HepG2 (cell line): ENCODE measurements around the gene TREM1. TPM values are rescaled to one million over a fixed set of nuclear protein-coding genes. Genes with fewer than 3 reads are reported as not detected.

Experiments used
- ATAC-seq: fragments of 200-7000 bp; cut with Tn5 transposase; 3 replicates; pipeline ENCODE4 v1.9.1; 2020; ENCODE audit warnings: mild to moderate bottlenecking, moderate library complexity
- BruUV-seq: library from RNA; stranded (reverse); fragments of 400-500 nt; replicated peaks from 2 replicates; lab custom pipeline; 2021; lab: Mats Ljungman, UMichigan
- CTCF ChIA-PET: fragments of 300-600 bp; formaldehyde crosslinking; extraction: SDS; loops from one replicate; lab custom pipeline; 2021; ENCODE audit warnings: low total read pairs, inconsistent platforms, low intra/inter-chr PET ratio; lab: Yijun Ruan, JAX
- POLR2A ChIA-PET: fragments of 350-600 bp; sonication (Branson Sonifier 250); formaldehyde crosslinking; loops from one replicate; lab custom pipeline; 2020; ENCODE audit warnings: antibody characterized with exemption, inconsistent platforms; lab: Yijun Ruan, JAX
- DNase-seq: peaks from one replicate; pipeline ENCODE4 v3.0.0-alpha.2; 2015; ENCODE audit warnings: low spot score
- FAIRE-seq: peaks from 3 replicates; lab custom pipeline; 2011; peaks lifted over from hg19 to GRCh38; lab: Jason Lieb, UNC
- H2AFZ ChIP-seq: one replicate; pipeline ENCODE4 v1.6.1; 2011; ENCODE audit warnings: low read length, inconsistent platforms
- H3K27ac ChIP-seq: fragments of 300-600 bp; 3 replicates; pipeline ENCODE4 v1.8.0; 2011; ENCODE audit warnings: mixed run types, mild to moderate bottlenecking, mixed read lengths, low read length, inconsistent platforms; ENCODE audit not compliant: insufficient read depth; ENCODE audit errors: extremely low read length
- H3K27me3 ChIP-seq, 2 experiments: fragments of 200-600 bp in 1 of 2; 2 replicates in 1 of 2; 3 replicates in 1 of 2; pipeline versions ENCODE4 v1.6.0 to v1.8.0; 2011; ENCODE audit warnings: low read length in 2 of 2, mild to moderate bottlenecking in 2 of 2, moderate library complexity in 2 of 2, inconsistent platforms in 1 of 2; ENCODE audit not compliant: insufficient read depth in 2 of 2, control insufficient read depth in 1 of 2
- H3K36me3 ChIP-seq, 2 experiments: fragments of 200-600 bp in 1 of 2; replicated peaks in 1 of 2; 2 replicates in 1 of 2; 3 replicates in 1 of 2; pipeline versions ENCODE4 v1.5.1 to v1.8.0; 2011; ENCODE audit warnings: low read length in 2 of 2, inconsistent platforms in 1 of 2; ENCODE audit not compliant: insufficient read depth in 2 of 2, control insufficient read depth in 1 of 2
- H3K4me1 ChIP-seq: 2 replicates; pipeline ENCODE4 v1.5.1; 2012; ENCODE audit warnings: low read length, inconsistent platforms; ENCODE audit not compliant: insufficient read depth
- H3K4me2 ChIP-seq: 2 replicates; pipeline ENCODE4 v1.6.0; 2011; ENCODE audit warnings: low read depth, low read length, inconsistent platforms
- H3K4me3 ChIP-seq, 3 experiments: fragments of 200-600 bp in 1 of 3; sonication (generic), shearing (Covaris generic) in 1 of 3; replicated peaks in 1 of 3; 2 replicates each; pipeline ENCODE4 v1.5.1; 2011 to 2016; ENCODE audit warnings: low read length in 3 of 3, inconsistent platforms in 2 of 3, low read depth in 2 of 3, mild to moderate bottlenecking in 2 of 3, control low read depth in 1 of 3, mixed read lengths in 1 of 3; ENCODE audit not compliant: insufficient read depth in 1 of 3
- H3K79me2 ChIP-seq: one replicate; pipeline ENCODE4 v1.6.1; 2011; ENCODE audit warnings: low read length, inconsistent platforms; ENCODE audit not compliant: insufficient read depth
- H3K9ac ChIP-seq: 2 replicates; pipeline ENCODE4 v1.6.0; 2011; ENCODE audit warnings: mild to moderate bottlenecking, low read depth, low read length, inconsistent platforms; ENCODE audit not compliant: insufficient read depth
- H3K9me3 ChIP-seq: 2 replicates; pipeline ENCODE4 v1.5.1; 2012; ENCODE audit warnings: mild to moderate bottlenecking, low read length
- H4K20me1 ChIP-seq: 2 replicates; pipeline ENCODE4 v1.6.0; 2011; ENCODE audit warnings: inconsistent platforms, mild to moderate bottlenecking, low read length, moderate library complexity; ENCODE audit not compliant: insufficient read depth
- ARHGAP35 ChIP-seq: sonication (generic); formaldehyde crosslinking; IDR thresholded peaks from 2 replicates; pipeline ENCODE4 v1.9.0; 2022; ENCODE audit warnings: mild to moderate bottlenecking, inconsistent platforms, moderate library complexity, missing genetic modification reagents, borderline replicate concordance
- BRF2 ChIP-seq: sonication (generic); formaldehyde crosslinking; IDR thresholded peaks from 2 replicates; pipeline ENCODE4 v1.8.1; 2022; ENCODE audit warnings: mild to moderate bottlenecking, missing genetic modification reagents
- HOXA5 ChIP-seq: sonication (generic); formaldehyde crosslinking; IDR thresholded peaks from 2 replicates; pipeline ENCODE4 v1.4.0; 2020; ENCODE audit warnings: missing genetic modification reagents
- HOXA7 ChIP-seq: sonication (generic); formaldehyde crosslinking; IDR thresholded peaks from 2 replicates; pipeline ENCODE4 v1.8.1; 2022; ENCODE audit warnings: mild to moderate bottlenecking, missing genetic modification reagents, moderate library complexity
- MAFG ChIP-seq: sonication (generic); formaldehyde crosslinking; IDR thresholded peaks from 2 replicates; pipeline ENCODE4 v1.5.1; 2020; ENCODE audit warnings: mild to moderate bottlenecking, missing genetic modification reagents
- NFIC ChIP-seq: IDR thresholded peaks from 2 replicates; pipeline ENCODE4 v1.6.1; 2012; ENCODE audit warnings: mild to moderate bottlenecking, low read length, inconsistent platforms
- PBX3 ChIP-seq: sonication (generic); formaldehyde crosslinking; IDR thresholded peaks from 2 replicates; pipeline ENCODE4 v1.8.1; 2023; ENCODE audit warnings: missing genetic modification reagents, inconsistent platforms, borderline replicate concordance
- SIN3A ChIP-seq: IDR thresholded peaks from 2 replicates; pipeline ENCODE4 v1.6.1; 2011; ENCODE audit warnings: low read depth, mild to moderate bottlenecking, control low read depth, low read length, borderline replicate concordance
- TIGD3 ChIP-seq: sonication (generic); formaldehyde crosslinking; IDR thresholded peaks from 2 replicates; pipeline ENCODE4 v1.5.1; 2020; ENCODE audit warnings: mild to moderate bottlenecking, missing genetic modification reagents, borderline replicate concordance
- ZMYM4 ChIP-seq: sonication (generic); formaldehyde crosslinking; IDR thresholded peaks from 2 replicates; pipeline ENCODE4 v1.8.1; 2023; ENCODE audit warnings: mild to moderate bottlenecking, missing genetic modification reagents
- ZNF282 ChIP-seq: fragments of 450-650 bp; IDR thresholded peaks from 2 replicates; pipeline ENCODE4 v1.6.1; 2018; ENCODE audit not compliant: partially characterized antibody
- ZNF382 ChIP-seq: sonication (generic); formaldehyde crosslinking; IDR thresholded peaks from 2 replicates; pipeline ENCODE4 v1.5.0; 2020; ENCODE audit warnings: missing genetic modification reagents, mild to moderate bottlenecking, borderline replicate concordance
- ZNF597 ChIP-seq: sonication (generic); formaldehyde crosslinking; IDR thresholded peaks from 2 replicates; pipeline ENCODE4 v1.5.0; 2020; ENCODE audit warnings: missing genetic modification reagents
- ZNF761 ChIP-seq: sonication (generic); formaldehyde crosslinking; conservative IDR thresholded peaks from 2 replicates; pipeline ENCODE4 v1.4.0; 2020; ENCODE audit warnings: mild to moderate bottlenecking, missing genetic modification reagents
- ZSCAN31 ChIP-seq: sonication (generic); formaldehyde crosslinking; IDR thresholded peaks from 2 replicates; pipeline ENCODE4 v1.5.0; 2020; ENCODE audit warnings: low read depth, mild to moderate bottlenecking, missing genetic modification reagents
- WGBS: methylation state at CpG from one replicate; pipeline ENCODE4 v1.1.6; 2017; ENCODE audit warnings: low lambda C conversion rate; 5-methylcytosine and 5-hydroxymethylcytosine counted together
- in situ Hi-C: cut with HindIII; loops from 2 replicates; pipeline ENCODE4 v1.10.0; 2017; ENCODE audit warnings: low pct_unique_long_range_greater_than_20kb; ENCODE audit not compliant: extremely low pct_ligation_motif_present
- intact Hi-C: fragments of 100-400 bp; cut with micrococcal nuclease; formaldehyde crosslinking; loops from one replicate; pipeline ENCODE4 v1.10.0; 2022; ENCODE audit not compliant: unreplicated experiment
- polyA plus RNA-seq, 8 experiments: library from polyadenylated mRNA; depleted of rRNA in 3 of 8; stranded (reverse) in 7 of 8; unstranded in 1 of 8; fragments of >200 nt; fragmentation: Illumina TruSeq in 4 of 8; extraction: Trizol in 4 of 8; gene quantifications; 2 replicates each; pipeline versions ENCODE4 v1.2.1 to v1.2.3, GENCODE V29; 2011 to 2016; ENCODE audit warnings: low read depth in 4 of 8, missing spikeins in 1 of 8, mixed read lengths in 1 of 8; ENCODE audit not compliant: insufficient read depth in 1 of 8
- total RNA-seq, 5 experiments: library from RNA; depleted of rRNA; stranded (reverse); fragments of >200 nt; fragmentation: Illumina TruSeq; extraction: Trizol; gene quantifications; 2 replicates each; pipeline ENCODE4 v1.2.3, GENCODE V29; 2016; ENCODE audit warnings: low read depth in 1 of 5
- TF ChIP-seq, protein P1 (sequence below): sonication (generic); formaldehyde crosslinking; conservative IDR thresholded peaks from 2 replicates; pipeline ENCODE4 v1.4.0; 2020; ENCODE audit warnings: missing genetic modification reagents

The TREM1 gene
- total and polyA plus RNA-seq, 2 of the 13 experiments (the other 11 are each of a cell fraction or from before 2014, with no cell fraction given): 0.49 TPM; not detected in 1

- Histone ChIP-seq H4K20me1 (no peaks in the 10 kb centered on the region), H3K4me2 (no peak overlapping the region), H3K27me3 (peaks cover 0 to 34% of the 10 kb centered on the region in 2 experiments; a peak in 4 of 5 replicates), H3K27ac (no peak overlapping the region), H3K4me3 (no peak overlapping the region), H3K9ac (no peak overlapping the region), H3K36me3 (no peaks in the 10 kb centered on the region), H3K9me3 (no peaks in the 10 kb centered on the region), H2AFZ (no peak overlapping the region), H3K4me1 (peaks cover 23% of the 10 kb centered on the region), H3K79me2 (no peaks in the 10 kb centered on the region)
- POLR2A ChIA-PET: no interaction called here
- DNase-seq (no peak), ATAC-seq (no peak), FAIRE-seq (no peak)
- CTCF ChIA-PET: no interaction called here
- WGBS: 0% methylated on average over 2 of the region's 2 CpGs
- intact Hi-C loops: loop anchor here (5.0 kb wide), 1 partner anchor 223 kb away; no protein-coding TSS in a partner anchor
- in situ Hi-C loops: no loop called here
- BruUV-seq: no TSS peak
- TF ChIP-seq HOXA5 (no peak), ZSCAN31 (no peak), ZNF761 (CRISPR knock-in tag) (no peak), ZNF282 (no peak), MAFG (CRISPR knock-in tag) (no peak), ZMYM4 (CRISPR knock-in tag) (no peak), TIGD3 (CRISPR knock-in tag) (no peak), NFIC (no peak), PBX3 (no peak), ZNF597 (CRISPR knock-in tag) (no peak), BRF2 (no peak), SIN3A (no peak), ZNF382 (CRISPR knock-in tag) (no peak), ARHGAP35 (CRISPR knock-in tag) (no peak), HOXA7 (CRISPR knock-in tag) (no peak)
- TF ChIP-seq, protein P1, sequence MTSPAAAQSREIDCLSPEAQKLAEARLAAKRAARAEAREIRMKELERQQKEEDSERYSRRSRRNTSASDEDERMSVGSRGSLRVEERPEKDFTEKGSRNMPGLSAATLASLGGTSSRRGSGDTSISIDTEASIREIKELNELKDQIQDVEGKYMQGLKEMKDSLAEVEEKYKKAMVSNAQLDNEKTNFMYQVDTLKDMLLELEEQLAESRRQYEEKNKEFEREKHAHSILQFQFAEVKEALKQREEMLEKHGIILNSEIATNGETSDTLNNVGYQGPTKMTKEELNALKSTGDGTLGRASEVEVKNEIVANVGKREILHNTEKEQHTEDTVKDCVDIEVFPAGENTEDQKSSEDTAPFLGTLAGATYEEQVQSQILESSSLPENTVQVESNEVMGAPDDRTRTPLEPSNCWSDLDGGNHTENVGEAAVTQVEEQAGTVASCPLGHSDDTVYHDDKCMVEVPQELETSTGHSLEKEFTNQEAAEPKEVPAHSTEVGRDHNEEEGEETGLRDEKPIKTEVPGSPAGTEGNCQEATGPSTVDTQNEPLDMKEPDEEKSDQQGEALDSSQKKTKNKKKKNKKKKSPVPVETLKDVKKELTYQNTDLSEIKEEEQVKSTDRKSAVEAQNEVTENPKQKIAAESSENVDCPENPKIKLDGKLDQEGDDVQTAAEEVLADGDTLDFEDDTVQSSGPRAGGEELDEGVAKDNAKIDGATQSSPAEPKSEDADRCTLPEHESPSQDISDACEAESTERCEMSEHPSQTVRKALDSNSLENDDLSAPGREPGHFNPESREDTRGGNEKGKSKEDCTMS (CRISPR knock-in tag): no peak
Observed at GRCh38 chr6:41315203-41315602, 28.7 kb upstream of the TREM1 start.
